Mesodermal cell (in vitro differentiated cells): Measurements from ENCODE around the gene MYBPHL.
A peak's percentile ranks its signal among the peaks of the same experiment; 100 is the strongest.
"Not testable (repeated sequence)": the region's sequence is repeated elsewhere in the genome, so short reads cannot be mapped to it uniquely, and the experiment has no call there.

Experiments used
- H3K27ac ChIP-seq: 2 replicates; pipeline ENCODE4 v1.7.0; 2013; ENCODE audit warnings: mild to moderate bottlenecking, low read depth, low read length, moderate library complexity; ENCODE audit not compliant: severe bottlenecking
- H3K36me3 ChIP-seq: 2 replicates; pipeline ENCODE4 v1.7.1; 2013; ENCODE audit warnings: mild to moderate bottlenecking, low read length, moderate library complexity; ENCODE audit not compliant: control insufficient read depth, insufficient read depth
- H3K4me1 ChIP-seq: one replicate; pipeline ENCODE4 v1.7.1; 2013; ENCODE audit warnings: mild to moderate bottlenecking, low read length; ENCODE audit not compliant: insufficient read depth, control insufficient read depth, poor library complexity, severe bottlenecking
- H3K4me3 ChIP-seq: 2 replicates; pipeline ENCODE4 v1.7.0; 2013; ENCODE audit warnings: low read length, control low read depth, mild to moderate bottlenecking; ENCODE audit not compliant: insufficient read depth, poor library complexity, severe bottlenecking; ENCODE audit errors: extremely low read depth
- H3K9me3 ChIP-seq: 2 replicates; pipeline ENCODE4 v1.7.1; 2013; ENCODE audit warnings: mild to moderate bottlenecking, low read length, moderate library complexity; ENCODE audit not compliant: control insufficient read depth
- WGBS, 2 experiments: methylation state at CpG; one replicate each; pipeline ENCODE4 v1.1.5; 2013; ENCODE audit warnings: missing lambda C conversion rate in 2 of 2; ENCODE audit not compliant: insufficient coverage in 2 of 2; 5-methylcytosine and 5-hydroxymethylcytosine counted together

Gene MYBPHL

GRCh38 chr1:109294481-109294880, 12.3 kb downstream of the MYBPHL start:
- no peaks in the 10 kb centered on the region for H3K36me3 ChIP-seq
- H3K4me3 ChIP-seq: no peak overlapping the region
- H3K9me3 ChIP-seq: no peaks in the 10 kb centered on the region
- peaks cover 18% of the 10 kb centered on the region for H3K4me1 ChIP-seq
- WGBS, 2 experiments: 87 to 95% methylated on average over 2 to 3 of the region's 4 CpGs
- H3K27ac ChIP-seq: no peak overlapping the region

- H3K27ac ChIP-seq: no peak overlapping the region
- H3K4me3 ChIP-seq: no peak overlapping the region
- no peaks in the 10 kb centered on the region for H3K9me3 ChIP-seq
- 92 to 100% methylated on average over 1 to 2 of the region's 2 CpGs for WGBS, 2 experiments
- H3K4me1 ChIP-seq: peaks cover 3% of the 10 kb centered on the region
- no peaks in the 10 kb centered on the region for H3K36me3 ChIP-seq
Observed at GRCh38 chr1:109293026-109293425, 13.8 kb downstream of the MYBPHL start.

- WGBS, 2 experiments: 80 to 83% methylated on average over 3 to 5 of the region's 9 CpGs
- Histone ChIP-seq H3K27ac (no peak overlapping the region), H3K4me1 (no peaks in the 10 kb centered on the region), H3K36me3 (no peaks in the 10 kb centered on the region), H3K4me3 (no peak overlapping the region), H3K9me3 (no peaks in the 10 kb centered on the region)
Observed at GRCh38 chr1:109292364-109292763, 14.4 kb downstream of the MYBPHL start.

- no peaks in the 10 kb centered on the region for H3K4me1 ChIP-seq
- no peak overlapping the region for H3K4me3 ChIP-seq
- no peak overlapping the region for H3K27ac ChIP-seq
- no peaks in the 10 kb centered on the region for H3K36me3 ChIP-seq
- no peaks in the 10 kb centered on the region for H3K9me3 ChIP-seq
- WGBS, 2 experiments: 87 to 88% methylated on average over 5 of the region's 6 CpGs
Observed at GRCh38 chr1:109290998-109291397, 15.8 kb downstream of the MYBPHL start.

- Histone ChIP-seq H3K9me3 (no peaks in the 10 kb centered on the region), H3K36me3 (no peaks in the 10 kb centered on the region), H3K4me3 (no peak overlapping the region), H3K27ac (no peak overlapping the region), H3K4me1 (no peaks in the 10 kb centered on the region)
- no CpG with 5 or more reads among the region's 1 CpG for WGBS, 2 experiments
Observed at GRCh38 chr1:109290137-109290536, 16.7 kb downstream of the MYBPHL start.

GRCh38 chr1:109286762-109287161, 20.0 kb downstream of the MYBPHL start:
- not testable (repeated sequence) for H3K27ac ChIP-seq, H3K36me3 ChIP-seq, H3K4me3 ChIP-seq, H3K4me1 ChIP-seq, H3K9me3 ChIP-seq
- 90% methylated on average over 5 of the region's 5 CpGs; no CpG with 5 or more reads in 1 of the 2 experiments for WGBS, 2 experiments

GRCh38 chr1:109283748-109284600, 22.8 kb downstream of the MYBPHL start:
- Histone ChIP-seq H3K4me3 (peak overlapping the region; percentile 65), H3K36me3 (peaks cover 28% of the 10 kb centered on the region), H3K9me3 (no peaks in the 10 kb centered on the region), H3K27ac (peak overlapping the region; percentile 69), H3K4me1 (peaks cover 9% of the 10 kb centered on the region)
- WGBS, 2 experiments: 77 to 93% methylated on average over 11 of the region's 17 CpGs

- 4 to 5% methylated on average over 29 to 46 of the region's 56 CpGs for WGBS, 2 experiments
Observed at GRCh38 chr1:109282952-109283747, 23.7 kb downstream of the MYBPHL start, which contains the start of gene PSRC1. Gene PSRC1, minus strand, starts transcription at chr1:109283145.

GRCh38 chr1:109282497-109282951, 24.3 kb downstream of the MYBPHL start:
- no peaks in the 10 kb centered on the region for H3K9me3 ChIP-seq
- peaks cover 9% of the 10 kb centered on the region for H3K4me1 ChIP-seq
- H3K27ac ChIP-seq: no peak overlapping the region
- H3K36me3 ChIP-seq: peaks cover 42% of the 10 kb centered on the region
- WGBS, 2 experiments: 4 to 10% methylated on average over 8 to 10 of the region's 10 CpGs
- H3K4me3 ChIP-seq: peak overlapping the region; percentile 65

More at GRCh38 chr1:109282952-109283747, 23.7 kb downstream of the MYBPHL start, which contains the start of gene PSRC1:
- Histone ChIP-seq H3K27ac (peak within 1 kb of the TSS; percentile 69), H3K9me3 (no peaks in the 10 kb centered on the region), H3K4me1 (peaks cover 9% of the 10 kb centered on the region), H3K4me3 (peak within 1 kb of the TSS; percentile 65), H3K36me3 (peaks cover 37% of the 10 kb centered on the region)

GRCh38 chr1:109281680-109282496, 24.9 kb downstream of the MYBPHL start:
- WGBS, 2 experiments: 77 to 87% methylated on average over 22 to 28 of the region's 28 CpGs
- Histone ChIP-seq H3K4me3 (peak overlapping the region; percentile 65), H3K27ac (no peak overlapping the region), H3K9me3 (no peaks in the 10 kb centered on the region), H3K4me1 (peaks cover 12% of the 10 kb centered on the region), H3K36me3 (peaks cover 42% of the 10 kb centered on the region)
